Suppressor macrophage treated with lipopolysaccharide for 4 hours (primary cell): ENCODE data around the gene USP3.

Source experiments
- DNase-seq: peaks from one replicate; pipeline ENCODE4 v3.0.0-alpha.2; 2020

Gene USP3

DNA sequence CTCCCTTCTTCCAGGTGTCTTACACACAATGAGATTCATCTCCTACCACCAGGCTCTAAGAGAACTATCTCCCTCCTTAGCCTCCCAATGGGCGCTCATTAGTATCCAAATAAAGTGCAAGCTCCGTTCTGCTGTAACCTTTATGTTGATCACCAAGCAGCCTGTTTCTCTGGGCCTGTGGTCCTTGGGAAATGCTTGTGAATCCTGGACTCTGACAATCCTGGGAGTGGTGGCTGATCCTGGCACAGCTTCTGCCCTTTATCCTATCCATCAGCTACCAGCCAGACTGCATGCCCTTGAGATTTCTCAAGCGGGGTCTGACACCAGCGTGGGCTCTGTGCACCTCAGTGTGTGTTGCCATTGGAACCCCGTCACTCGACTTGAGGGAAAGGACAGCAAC, 26.1 kb upstream of the USP3 start:
- no peak for DNase-seq

DNA sequence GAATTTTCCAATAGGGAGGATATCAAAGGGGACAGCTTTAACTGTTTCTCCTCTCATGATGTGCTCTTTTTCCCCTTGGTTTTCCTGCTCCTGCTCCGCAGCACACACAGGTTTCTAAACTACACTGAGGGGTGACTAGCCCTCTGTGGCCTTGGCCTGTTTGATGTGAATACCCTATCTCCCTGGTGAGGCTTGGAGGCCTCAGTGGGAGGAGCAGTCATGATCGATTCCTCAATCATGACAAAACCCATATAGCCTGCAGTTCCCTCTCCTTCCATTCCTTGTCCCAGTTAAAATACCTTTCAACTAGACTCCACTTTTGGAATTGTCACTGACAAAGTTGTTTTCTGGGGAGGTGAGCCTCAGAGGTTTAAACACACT, 24.0 kb upstream of the USP3 start:
- no peak for DNase-seq

DNA sequence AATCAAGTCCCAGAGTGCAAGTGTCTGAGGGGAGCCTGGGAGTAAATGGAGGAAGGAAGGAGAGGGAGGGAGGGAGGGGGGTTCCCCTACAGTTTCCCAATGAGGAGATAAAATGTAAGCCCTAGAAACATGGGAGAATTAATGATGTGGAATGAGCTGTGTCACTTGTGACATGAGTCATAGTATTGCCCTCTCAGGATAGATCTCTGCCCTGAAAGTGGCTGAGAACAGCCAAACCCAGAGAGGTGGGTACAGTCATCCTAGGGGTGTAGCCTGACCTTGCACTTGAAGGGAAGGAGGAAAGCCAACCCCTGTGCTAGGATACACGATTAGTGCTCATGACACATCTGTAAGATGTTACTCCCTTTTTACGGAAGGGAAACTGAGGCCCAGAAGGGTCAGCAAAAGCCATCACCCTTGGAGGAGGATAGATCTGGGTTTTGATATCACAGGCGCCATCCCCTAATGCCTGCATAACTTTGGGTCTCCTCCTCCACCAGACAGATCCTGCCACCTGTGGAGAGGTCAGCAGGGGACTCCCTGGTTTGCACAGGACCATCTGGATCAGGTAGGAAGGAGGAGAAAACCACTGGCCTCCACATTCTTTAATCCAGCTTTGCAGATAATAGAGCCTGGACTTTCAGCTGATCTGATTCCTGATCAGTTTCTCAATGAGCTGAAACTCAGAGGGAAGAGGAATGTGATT, 23.1 kb upstream of the USP3 start:
- DNase-seq = peak; percentile 87

DNA sequence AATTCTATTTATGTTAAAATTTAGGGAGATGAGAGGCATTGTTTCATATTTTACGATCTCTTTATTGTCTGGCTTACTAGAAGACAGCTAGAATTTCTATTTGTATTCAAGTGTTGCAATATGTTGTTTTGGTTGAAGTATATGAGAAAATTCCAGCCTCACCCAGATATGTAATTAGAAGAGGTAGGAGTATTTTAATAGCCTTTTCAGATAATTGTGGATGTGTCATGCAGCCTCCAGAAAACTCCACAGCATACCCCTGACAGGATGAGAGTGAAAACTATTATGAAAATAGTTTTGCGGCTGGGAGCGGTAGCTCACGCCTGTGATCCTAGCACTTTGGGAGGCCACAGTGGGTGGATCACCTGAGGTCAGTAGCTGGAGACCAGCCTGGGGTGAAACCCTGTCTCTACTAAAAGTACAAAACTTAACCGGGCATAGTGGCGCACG, 21.5 kb upstream of the USP3 start:
- DNase-seq = no peak

DNA sequence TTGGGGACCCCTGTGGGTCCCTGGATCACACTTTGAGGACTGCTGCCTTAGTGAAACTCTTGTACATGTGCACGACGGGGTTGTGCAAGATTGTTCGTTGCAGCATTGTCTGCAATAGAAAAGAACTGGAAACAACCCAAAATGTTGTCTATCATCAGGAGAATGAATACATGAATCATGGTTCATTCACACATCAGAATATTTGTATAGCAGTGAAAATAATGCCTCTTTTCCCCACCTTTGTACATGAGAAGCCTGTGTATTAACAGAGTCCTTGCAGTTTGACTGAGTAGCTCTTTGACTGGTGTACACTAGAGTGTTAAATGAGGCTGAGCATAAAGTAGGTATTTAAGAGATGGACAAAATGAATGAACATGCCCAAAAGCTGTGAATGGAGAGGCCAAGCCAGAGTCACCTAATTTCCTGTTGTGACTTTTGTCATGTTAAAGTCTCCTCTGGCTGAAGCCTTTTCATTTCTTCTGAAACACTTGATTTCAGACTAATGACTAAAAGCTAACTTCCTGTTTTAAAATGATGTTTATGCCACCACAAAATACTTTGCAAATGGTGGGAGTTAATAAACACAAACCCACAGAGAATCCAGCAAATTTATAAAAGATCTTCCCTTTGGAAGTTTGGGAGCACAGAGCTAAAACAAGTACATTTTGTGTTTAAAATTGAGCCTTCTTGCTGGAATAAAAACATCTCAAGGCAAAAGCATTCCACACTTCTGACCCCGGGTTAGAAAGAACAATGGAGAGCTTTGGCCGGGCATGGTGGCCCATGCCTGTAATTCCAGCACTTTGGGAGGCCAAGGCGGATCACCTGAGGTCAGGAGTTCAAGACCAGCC, 20.6 kb upstream of the USP3 start:
- peak; percentile 71 for DNase-seq

DNA sequence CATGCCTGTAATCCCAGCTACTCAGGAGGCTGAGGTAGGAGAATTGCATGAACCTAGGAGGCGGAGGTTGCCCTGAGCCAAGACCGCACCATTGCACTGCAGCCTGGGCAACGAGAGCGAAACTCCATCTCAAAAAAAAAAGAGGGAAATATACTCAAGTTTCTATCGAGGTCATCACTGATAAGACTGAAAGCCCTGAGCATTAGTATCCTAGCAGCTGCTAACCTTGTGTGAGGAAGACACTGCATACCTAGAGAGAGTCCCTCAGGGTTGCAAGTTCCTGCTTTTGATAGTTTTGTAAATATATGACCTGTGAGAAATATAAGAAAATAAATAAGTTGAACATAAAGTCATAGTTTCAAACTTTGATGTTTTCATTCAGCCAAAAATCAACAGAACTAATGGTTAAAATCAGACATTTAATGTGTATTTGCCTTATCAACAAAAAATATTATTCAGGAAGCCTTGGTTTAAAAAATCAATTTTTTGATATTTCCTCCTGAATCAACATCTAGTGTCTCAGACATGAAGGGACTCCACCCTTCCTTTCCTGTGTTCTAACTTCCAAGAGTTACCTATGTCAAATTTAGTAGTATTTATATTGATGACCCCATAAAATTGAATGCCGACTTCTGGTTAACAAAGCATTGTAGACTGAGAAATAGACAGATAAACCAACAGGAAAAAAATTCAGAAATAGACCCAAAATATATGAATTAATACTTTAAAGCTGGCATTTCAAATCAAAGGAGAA, 19.8 kb upstream of the USP3 start:
- no peak for DNase-seq

DNA sequence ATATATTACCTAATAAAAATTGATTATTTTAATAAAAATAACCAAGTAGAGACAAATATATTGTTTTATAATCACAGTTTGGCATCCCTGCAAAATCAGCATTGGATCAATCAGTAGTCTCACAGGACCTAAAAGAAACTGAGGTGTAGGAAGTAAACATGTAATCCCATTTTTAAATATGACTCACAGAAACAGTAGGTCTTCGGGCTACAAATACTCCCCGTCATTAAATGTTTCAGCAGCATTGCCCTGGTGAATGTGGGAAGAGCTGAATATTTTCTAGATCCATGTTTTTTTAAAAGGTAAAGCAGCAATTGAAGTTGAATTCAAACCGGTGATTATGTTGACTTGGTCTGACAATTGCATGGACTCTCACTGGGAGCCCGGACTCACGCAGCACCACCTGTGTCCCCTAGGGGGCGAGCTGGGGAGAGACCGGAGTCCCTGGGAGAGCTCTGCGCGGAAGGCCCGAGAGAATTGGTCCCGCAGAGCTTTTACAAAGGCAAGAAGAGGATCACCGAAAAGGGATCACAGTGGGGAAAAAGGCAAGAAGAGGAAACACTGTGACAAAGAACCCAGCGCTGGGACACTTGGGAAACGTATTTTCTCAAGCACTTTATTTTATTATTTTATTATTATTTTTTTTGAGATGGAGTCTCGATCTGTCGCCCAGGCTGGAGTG, 17.2 kb upstream of the USP3 start:
- peak; percentile 90 for DNase-seq

DNA sequence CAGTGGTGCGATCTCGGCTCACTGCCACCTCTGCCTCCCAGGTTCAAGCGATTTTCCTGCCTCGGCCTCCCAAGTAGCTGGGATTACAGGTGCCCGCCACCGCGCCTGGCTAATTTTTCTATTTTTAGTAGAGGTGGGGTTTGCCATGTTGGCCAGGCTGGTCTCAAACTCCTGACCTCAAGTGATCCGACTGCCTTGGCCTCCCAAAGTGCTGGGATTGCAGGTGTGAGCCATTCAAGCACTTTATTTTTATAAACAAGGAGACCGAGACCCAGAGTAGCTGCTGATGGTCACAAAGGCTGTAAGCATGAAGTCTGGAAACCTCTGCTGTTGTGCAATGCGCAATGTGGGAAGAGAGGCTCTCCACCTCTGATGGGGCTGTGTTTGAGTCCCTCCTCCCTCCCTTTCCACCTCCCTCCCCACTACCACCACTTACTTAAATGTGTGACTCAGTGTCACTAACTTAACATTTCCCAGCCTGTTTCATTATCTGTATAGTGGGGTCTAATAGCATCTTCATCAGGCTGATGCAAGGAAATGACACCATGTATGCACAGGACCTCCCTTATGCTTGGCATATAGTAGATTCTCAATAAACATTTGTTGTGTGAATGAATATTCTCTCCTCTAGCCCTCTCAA, 16.5 kb upstream of the USP3 start:
- DNase-seq = peak; percentile 85

DNA sequence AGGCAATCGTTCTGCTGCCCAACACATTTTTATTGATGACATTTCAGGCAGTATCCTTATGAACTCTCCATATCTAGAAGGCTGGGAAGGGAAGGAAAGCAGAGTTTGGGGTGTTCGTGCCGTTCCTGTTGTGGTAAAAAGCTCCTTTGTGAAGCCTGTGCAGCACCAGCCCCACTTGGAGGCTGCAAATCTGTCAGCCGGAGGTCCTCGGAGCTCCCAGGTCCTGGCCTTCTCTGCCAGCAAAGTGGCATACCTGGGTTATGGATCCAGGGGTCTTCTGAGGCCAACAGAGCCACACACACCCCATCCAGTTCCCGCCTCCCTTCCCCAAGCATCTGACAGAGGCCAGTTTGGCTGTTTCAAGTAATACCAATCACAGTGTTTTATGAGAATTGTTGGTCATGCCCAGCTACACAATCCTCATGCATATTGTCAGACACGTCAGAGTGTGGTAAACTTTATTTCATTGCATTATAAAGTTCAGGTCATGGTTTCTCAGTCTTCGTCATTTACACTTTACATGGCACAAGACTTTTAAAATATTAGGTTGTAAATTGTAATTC, 15.9 kb upstream of the USP3 start:
- DNase-seq = no peak

DNA sequence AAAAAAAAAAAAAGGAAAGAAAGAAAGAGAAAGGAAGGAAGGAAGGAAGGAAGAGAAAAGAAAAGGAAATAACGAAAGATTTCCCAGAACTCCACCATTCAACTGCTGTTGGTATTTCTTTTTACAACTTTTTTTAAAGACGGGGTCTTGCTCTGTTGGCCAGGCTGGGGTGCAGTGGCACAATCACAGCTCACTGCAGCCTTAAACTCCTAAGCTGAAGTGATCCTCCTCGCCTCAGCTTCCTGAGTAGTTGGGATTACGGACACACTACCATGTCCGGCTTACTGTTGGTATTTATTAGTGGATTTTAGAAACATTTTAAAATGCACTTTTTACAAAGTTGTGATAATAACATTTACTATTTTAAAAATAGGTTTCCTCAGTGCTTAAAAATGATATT, 15.0 kb upstream of the USP3 start:
- no peak for DNase-seq

DNA sequence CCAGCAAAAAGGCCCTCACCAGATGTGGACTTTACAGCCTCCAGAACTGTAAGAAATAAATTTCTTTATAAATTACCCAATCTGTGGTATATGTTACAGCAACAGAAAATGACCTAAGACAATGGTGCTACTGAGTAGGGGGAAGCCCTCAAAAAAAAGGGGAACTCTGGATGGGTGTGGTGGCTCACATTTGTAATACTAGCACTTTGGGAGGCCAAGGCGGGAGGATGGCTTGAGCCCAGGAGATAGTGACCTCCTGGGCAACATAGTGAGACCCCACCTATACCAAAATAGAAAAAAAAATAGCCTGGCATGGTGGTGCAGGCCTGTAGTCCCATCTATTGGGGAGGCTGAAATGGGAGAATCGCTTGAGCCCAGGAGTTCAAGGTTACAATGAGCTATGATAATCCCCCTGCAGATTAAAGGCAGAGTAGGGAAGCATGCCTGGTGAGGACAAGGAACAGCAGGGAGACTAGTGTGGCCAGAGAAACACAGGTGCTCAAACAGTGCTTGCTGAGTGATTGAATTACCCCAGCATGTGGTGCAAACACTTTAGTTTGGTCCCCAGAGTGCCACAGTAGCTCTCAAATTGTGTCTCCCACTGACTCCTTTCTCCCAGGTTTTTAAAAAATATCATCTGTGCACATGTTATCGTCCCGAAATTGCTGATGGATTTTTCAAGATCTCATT, 13.9 kb upstream of the USP3 start:
- DNase-seq = peak; percentile 94

DNA sequence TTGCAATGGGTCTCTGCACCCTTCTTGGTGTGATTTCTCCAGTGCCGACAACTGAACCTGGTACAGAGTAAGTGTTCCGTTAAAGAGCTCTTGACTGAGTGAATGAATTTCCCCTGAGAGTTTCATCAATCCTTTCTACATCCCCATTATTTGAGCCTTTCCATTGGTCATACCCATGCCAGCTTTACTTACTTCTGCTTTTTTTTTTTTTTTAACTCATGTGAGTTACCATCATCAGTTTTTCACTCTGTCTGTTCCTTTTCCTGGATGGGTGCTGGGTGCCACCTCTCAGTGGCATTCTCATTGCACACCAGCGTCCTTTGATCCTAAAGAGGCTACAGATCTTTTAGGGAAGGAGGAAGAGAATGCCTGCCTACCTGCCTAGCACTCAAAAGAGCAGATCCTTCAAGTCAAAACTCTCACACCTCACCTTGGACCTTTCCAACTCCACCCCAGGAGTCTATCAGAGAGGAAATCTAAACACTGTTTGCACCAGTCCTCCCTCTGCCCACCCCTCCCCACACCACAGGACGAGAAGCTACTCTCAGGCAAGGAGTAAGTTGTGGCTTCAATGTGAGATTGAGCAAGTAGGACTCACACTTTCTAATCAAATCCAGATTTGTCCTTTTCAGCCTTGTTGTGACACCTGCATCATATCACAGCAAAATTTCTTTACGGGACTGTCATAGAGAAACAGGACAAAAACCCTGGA, 13.1 kb upstream of the USP3 start:
- DNase-seq = peak; percentile 90

DNA sequence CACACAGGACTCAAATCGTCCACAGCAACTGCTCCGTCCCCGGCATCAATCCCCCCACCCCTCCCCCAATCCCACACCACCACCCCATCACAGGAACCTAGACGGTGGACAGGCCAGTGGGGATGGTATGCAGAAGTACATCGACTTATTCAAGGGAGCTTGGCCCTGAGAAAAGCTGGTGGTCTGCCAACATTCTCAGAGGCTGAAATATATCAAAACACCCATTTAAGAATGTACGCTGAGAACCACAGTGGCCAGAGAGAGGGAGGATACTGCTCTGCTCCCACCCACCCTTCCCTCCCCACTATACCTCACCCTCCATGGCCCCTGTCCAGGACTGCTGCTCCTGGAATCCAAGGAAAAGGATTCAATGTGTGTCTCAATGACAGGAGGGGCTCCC, 12.4 kb upstream of the USP3 start:
- DNase-seq = no peak

DNA sequence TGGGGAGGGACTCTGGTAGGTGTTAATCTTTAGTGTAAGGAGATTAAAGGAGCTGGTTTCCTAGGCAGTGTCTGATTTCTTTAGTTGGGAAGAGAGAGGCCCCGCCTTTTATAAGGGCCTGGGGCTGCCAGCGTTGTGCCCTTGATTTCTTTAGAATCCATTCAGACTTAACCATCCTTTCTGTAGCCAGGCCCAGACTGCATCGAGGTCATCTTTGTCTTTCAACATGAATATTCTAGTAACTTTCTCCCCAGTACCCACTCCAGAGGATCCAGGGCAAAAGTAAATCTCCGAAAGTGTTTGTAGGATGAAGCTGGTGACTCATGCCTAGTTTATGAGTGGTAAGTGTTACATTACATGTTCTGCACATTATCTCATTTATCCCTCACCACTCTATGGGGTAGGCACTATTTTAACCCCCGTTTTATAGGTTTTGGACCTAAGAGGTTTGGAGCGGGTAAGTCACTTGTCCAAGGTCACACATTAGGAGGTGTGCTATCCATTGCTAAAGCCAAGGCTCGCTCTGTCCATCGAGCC, 11.8 kb upstream of the USP3 start:
- DNase-seq = peak; percentile 76

DNA sequence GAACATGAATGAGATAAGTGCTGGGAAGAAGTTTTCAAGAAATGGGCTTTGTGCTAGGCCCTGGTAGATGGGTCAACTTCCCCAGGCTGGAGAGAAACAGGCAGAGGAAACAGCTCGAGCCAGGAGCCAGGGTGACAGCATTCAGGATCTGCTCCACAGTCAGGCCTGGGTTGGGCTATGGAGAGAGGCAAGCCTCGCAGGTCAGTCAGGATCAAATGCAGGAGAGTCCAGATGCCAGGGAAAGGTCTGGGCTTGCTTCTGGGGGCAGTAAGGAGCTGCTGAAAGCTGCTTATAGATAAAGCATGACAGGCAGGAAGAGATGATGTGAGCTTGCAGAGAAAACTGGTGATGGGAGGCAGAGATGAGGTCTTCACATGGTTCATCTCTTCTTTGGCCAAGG, 11.0 kb upstream of the USP3 start:
- DNase-seq = no peak

DNA sequence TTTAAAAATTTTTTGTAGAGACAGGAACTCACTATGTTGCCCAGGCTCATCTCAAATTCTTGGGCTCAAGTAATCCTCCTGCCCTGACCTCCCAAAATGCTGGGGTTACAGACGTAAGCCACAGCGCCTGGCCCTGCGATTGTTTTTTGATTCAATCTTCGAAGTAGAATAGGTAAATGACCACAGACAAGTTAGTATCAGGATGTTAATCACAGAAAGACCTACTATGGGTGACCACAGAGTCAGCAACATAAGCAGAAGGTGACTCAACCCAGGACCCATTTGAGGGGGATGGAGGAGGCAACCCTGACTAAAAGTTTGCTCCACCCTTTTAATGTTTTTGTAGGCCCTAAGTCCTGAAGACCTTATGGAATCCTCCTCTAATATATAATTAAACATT, 10.0 kb upstream of the USP3 start:
- DNase-seq = no peak

DNA sequence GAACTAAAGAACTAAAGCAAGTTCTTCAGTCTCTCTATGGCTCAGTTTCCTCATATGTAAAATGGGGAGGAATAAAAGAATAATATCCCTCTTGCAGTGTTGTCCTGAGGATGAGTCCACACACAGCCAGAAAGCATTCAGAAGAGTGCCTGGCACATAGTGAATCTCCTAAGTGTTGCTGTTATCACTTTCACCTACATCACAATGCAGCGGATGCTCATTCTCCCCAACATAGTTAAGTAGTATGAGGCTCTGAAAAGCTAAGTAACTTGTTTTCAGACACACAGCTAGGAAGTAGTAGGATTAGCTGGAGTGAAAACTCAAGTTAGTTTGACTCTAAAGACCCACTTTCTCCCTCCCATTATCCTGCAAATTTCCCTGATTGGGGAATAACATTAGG, 9.1 kb upstream of the USP3 start:
- no peak for DNase-seq

DNA sequence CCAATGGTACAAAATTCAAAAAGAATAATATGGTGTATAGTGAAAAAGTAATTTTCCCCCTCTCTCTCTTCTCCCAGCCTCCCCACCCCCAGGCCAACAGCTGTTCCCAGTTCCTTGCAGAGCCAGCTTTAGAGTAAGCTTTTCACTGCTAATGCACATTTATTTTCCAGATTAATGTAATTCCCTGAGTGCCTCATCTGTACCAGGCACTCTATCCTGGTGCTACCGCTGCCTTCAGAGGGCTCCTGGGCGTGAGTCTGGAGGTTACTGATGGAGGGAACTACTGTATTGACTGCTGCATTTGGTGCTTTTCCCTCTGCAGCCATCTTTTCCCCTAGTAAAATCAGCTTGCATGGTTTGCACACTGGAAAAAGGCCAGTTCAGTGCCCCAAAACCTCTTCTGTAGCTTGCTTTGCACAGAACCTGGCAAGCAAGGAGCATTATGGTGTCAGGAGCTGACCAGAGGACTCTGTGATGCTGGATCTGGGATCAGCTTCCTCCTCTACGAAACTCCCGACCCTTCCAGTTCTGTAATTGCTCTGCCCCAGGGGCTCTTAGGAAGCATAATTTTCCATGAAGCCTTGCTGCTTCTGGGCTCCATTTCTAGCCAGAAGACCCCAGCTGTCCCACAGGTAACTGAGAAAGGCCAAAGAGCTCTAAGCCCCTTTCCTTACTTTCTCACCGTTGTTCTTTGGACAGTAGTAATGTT, 8.5 kb upstream of the USP3 start:
- no peak for DNase-seq

DNA sequence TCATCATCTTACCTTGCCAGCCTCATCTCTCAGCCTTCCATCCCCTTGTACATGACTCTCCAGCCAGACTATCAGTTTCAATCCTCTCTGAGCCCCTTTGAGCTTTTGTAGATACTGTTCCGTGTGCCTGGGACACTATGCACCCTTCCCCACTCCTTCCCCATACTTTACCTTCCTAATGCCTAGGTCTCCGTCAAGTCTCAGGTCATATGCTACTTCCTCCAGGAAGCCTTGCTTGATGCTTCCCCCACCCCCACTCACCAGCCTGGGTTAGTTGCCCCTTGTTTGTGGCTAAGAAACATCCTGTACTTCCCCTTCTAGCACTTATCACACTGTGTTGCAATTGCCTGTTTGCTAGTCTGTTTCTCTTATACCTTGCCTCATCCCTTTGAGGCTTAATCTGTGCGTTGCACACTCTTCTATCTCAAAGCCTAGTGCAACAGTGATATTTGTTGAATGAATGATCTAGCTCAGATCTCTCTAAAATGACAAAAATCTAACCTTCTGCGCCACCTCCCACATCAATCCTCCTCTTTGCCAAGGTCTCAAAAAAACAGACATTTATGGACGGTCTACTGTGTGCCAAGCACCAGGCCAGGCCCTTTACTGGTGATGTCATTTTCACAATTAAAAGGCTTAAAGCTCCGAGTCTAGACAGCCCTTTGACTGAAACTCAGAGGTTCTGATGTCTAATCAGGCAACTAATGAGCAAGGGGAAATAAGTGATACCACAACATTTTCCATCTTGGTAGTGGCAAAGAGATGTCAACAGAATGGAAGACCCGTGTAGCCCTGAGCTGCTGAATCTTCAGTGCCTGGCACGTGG, 6.5 kb upstream of the USP3 start:
- DNase-seq = peak; percentile 87
